ENCODE data around the gene PXK.

PXK gene

DNA sequence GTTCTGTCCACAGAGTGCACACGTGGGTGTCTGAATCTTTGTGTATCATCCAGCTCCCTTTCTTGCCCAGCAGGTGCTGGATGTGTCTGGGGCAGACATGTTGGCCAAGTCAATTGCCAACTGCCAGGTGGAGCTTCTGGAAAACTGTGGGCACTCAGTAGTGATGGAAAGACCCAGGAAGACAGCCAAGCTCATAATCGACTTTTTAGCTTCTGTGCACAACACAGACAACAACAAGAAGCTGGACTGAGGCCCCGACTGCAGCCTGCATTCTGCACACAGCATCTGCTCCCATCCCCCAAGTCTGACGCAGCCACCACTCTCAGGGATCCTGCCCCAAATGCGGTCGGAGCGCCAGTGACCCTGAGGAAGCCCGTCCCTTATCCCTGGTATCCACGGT lies 39.2 kb upstream of the PXK start:
- peaks cover 1 to 6% of the 10 kb centered on the region in 2 experiments for H3K36me3 ChIP-seq (ENCODE audit: control insufficient read depth in 1 of 2, insufficient read depth in 2 of 2, low read depth in 1 of 2, low read length in 2 of 2)
- H4K91ac ChIP-seq (ENCODE audit: low read length): no peak overlapping the region
- no peaks in the 10 kb centered on the region for H3K4me1 ChIP-seq (ENCODE audit: control insufficient read depth, insufficient read depth, low read depth, low read length)
- H2BK12ac ChIP-seq (ENCODE audit: low read length in 2 of 2): no peak overlapping the region
- H2AK5ac ChIP-seq (ENCODE audit: low read length, severe bottlenecking): no peak overlapping the region
- no peak overlapping the region for H2BK5ac ChIP-seq (ENCODE audit: low read depth, low read length, poor library complexity, severe bottlenecking)
- no peak overlapping the region for H3K4me3 ChIP-seq (ENCODE audit: insufficient read depth in 1 of 2, low read depth in 1 of 2, low read length in 2 of 2)
- H3K4me2 ChIP-seq (ENCODE audit: low read length, poor library complexity, severe bottlenecking): no peak overlapping the region
- no peak overlapping the region for H2BK15ac ChIP-seq (ENCODE audit: low read depth, poor library complexity, severe bottlenecking)
- H3K27ac ChIP-seq (ENCODE audit: low read length, poor library complexity, severe bottlenecking): no peak overlapping the region
- H3K9ac ChIP-seq (ENCODE audit: low read length): no peak overlapping the region
- WGBS: 85% methylated on average over 9 of the region's 9 CpGs
- no peaks in the 10 kb centered on the region for H3K79me1 ChIP-seq (replicated peaks; ENCODE audit: low read length, poor library complexity, severe bottlenecking)
- peaks cover 7 to 14% of the 10 kb centered on the region in 2 experiments for H3K27me3 ChIP-seq (ENCODE audit: control insufficient read depth in 1 of 2, insufficient read depth in 1 of 2, low read length in 2 of 2)
- H3K18ac ChIP-seq (ENCODE audit: low read depth in 1 of 2, low read length in 2 of 2): no peak overlapping the region
- peaks cover 10% of the 10 kb centered on the region for H3K9me3 ChIP-seq (ENCODE audit: control insufficient read depth, low read length)
- no peak overlapping the region for H2AFZ ChIP-seq (ENCODE audit: low read depth, low read length)
- H3K14ac ChIP-seq (ENCODE audit: low read length in 2 of 2): no peak overlapping the region
- DNase-seq: no peak
- no peak overlapping the region for H3K23ac ChIP-seq (ENCODE audit: low read length in 2 of 2)
- no peak overlapping the region for H2BK120ac ChIP-seq (ENCODE audit: low read depth, low read length)
- no peak overlapping the region for H3K4ac ChIP-seq (ENCODE audit: low read depth in 1 of 2, low read length in 2 of 2)
- no peak overlapping the region for H4K8ac ChIP-seq (ENCODE audit: low read length)

DNA sequence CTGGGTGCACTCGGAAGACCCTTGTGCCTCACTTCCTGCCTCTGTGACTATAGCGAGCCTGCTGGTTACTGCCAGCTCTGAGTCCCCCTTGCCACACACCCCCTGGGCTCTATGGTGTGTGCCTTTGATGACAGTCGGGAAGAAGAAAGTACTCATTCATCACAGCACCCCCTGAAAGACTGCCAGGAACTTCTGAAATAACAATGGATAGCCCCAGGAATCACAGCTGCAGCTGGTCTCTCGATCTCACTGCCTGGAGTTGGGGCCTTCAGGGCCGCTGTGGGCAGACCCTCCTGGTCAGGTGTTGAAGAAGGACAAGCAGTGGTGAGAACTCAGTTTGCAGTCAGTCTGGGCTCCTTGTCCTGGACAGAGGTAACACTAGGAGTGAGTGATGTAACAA lies 36.4 kb upstream of the PXK start:
- peaks cover 10% of the 10 kb centered on the region for H3K9me3 ChIP-seq (ENCODE audit: control insufficient read depth, low read length)
- no peaks in the 10 kb centered on the region for H3K79me1 ChIP-seq (replicated peaks; ENCODE audit: low read length, poor library complexity, severe bottlenecking)
- H2AK5ac ChIP-seq (ENCODE audit: low read length, severe bottlenecking): no peak overlapping the region
- H3K4me2 ChIP-seq (ENCODE audit: low read length, poor library complexity, severe bottlenecking): no peak overlapping the region
- no peaks in the 10 kb centered on the region for H3K4me1 ChIP-seq (ENCODE audit: control insufficient read depth, insufficient read depth, low read depth, low read length)
- no peak overlapping the region for H2BK120ac ChIP-seq (ENCODE audit: low read depth, low read length)
- no peak overlapping the region for H2BK12ac ChIP-seq (ENCODE audit: low read length in 2 of 2)
- H4K91ac ChIP-seq (ENCODE audit: low read length): no peak overlapping the region
- H3K27ac ChIP-seq (ENCODE audit: low read length, poor library complexity, severe bottlenecking): no peak overlapping the region
- H3K4me3 ChIP-seq (ENCODE audit: insufficient read depth in 1 of 2, low read depth in 1 of 2, low read length in 2 of 2): no peak overlapping the region
- peaks cover 0 to 6% of the 10 kb centered on the region in 2 experiments for H3K36me3 ChIP-seq (ENCODE audit: control insufficient read depth in 1 of 2, insufficient read depth in 2 of 2, low read depth in 1 of 2, low read length in 2 of 2)
- H3K27me3 ChIP-seq (ENCODE audit: control insufficient read depth in 1 of 2, insufficient read depth in 1 of 2, low read length in 2 of 2): peaks cover 15 to 28% of the 10 kb centered on the region in 2 experiments
- no peak overlapping the region for H2AFZ ChIP-seq (ENCODE audit: low read depth, low read length)
- no peak overlapping the region for H2BK15ac ChIP-seq (ENCODE audit: low read depth, poor library complexity, severe bottlenecking)
- no peak overlapping the region for H3K18ac ChIP-seq (ENCODE audit: low read depth in 1 of 2, low read length in 2 of 2)
- WGBS: 76% methylated on average over 4 of the region's 5 CpGs
- H3K23ac ChIP-seq (ENCODE audit: low read length in 2 of 2): no peak overlapping the region
- H2BK5ac ChIP-seq (ENCODE audit: low read depth, low read length, poor library complexity, severe bottlenecking): no peak overlapping the region
- H4K8ac ChIP-seq (ENCODE audit: low read length): no peak overlapping the region
- no peak overlapping the region for H3K9ac ChIP-seq (ENCODE audit: low read length)
- H3K14ac ChIP-seq (ENCODE audit: low read length in 2 of 2): no peak overlapping the region
- DNase-seq: no peak
- H3K4ac ChIP-seq (ENCODE audit: low read depth in 1 of 2, low read length in 2 of 2): no peak overlapping the region

DNA sequence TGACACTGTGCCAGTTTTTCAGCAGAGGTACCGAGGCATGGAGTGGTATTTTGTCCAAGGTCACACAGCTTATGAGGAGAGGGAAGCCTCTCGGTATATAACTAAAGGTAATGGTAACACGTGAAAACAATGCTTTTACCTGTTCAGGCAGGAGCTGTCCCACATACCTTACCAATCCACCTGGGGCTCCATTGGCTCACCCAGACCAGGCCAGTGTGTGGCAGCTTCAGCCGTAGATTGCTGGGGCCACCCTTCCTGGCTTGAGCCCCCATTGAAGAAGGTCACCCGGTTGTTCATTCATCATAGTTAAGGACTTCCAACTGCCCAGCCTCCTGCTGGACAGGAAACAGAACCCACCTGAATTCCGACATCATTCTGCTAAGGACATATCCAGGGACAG lies 35.8 kb upstream of the PXK start:
- Histone ChIP-seq H2BK120ac (ENCODE audit: low read depth, low read length) (no peak overlapping the region), H3K4me1 (ENCODE audit: control insufficient read depth, insufficient read depth, low read depth, low read length) (no peaks in the 10 kb centered on the region), H3K18ac (ENCODE audit: low read depth in 1 of 2, low read length in 2 of 2) (no peak overlapping the region), H2BK5ac (ENCODE audit: low read depth, low read length, poor library complexity, severe bottlenecking) (no peak overlapping the region), H3K79me1 (replicated peaks; ENCODE audit: low read length, poor library complexity, severe bottlenecking) (no peaks in the 10 kb centered on the region), H3K9me3 (ENCODE audit: control insufficient read depth, low read length) (peaks cover 10% of the 10 kb centered on the region), H3K4me2 (ENCODE audit: low read length, poor library complexity, severe bottlenecking) (no peak overlapping the region), H3K14ac (ENCODE audit: low read length in 2 of 2) (no peak overlapping the region), H3K4ac (ENCODE audit: low read depth in 1 of 2, low read length in 2 of 2) (no peak overlapping the region), H3K27me3 (ENCODE audit: control insufficient read depth in 1 of 2, insufficient read depth in 1 of 2, low read length in 2 of 2) (peaks cover 20 to 34% of the 10 kb centered on the region in 2 experiments), H3K4me3 (ENCODE audit: insufficient read depth in 1 of 2, low read depth in 1 of 2, low read length in 2 of 2) (no peak overlapping the region), H3K36me3 (ENCODE audit: control insufficient read depth in 1 of 2, insufficient read depth in 2 of 2, low read depth in 1 of 2, low read length in 2 of 2) (peaks cover 0 to 6% of the 10 kb centered on the region in 2 experiments), H2AK5ac (ENCODE audit: low read length, severe bottlenecking) (no peak overlapping the region), H2AFZ (ENCODE audit: low read depth, low read length) (no peak overlapping the region), H3K27ac (ENCODE audit: low read length, poor library complexity, severe bottlenecking) (no peak overlapping the region), H3K9ac (ENCODE audit: low read length) (no peak overlapping the region), H4K8ac (ENCODE audit: low read length) (no peak overlapping the region), H2BK12ac (ENCODE audit: low read length in 2 of 2) (no peak overlapping the region), H3K23ac (ENCODE audit: low read length in 2 of 2) (no peak overlapping the region), H2BK15ac (ENCODE audit: low read depth, poor library complexity, severe bottlenecking) (no peak overlapping the region), H4K91ac (ENCODE audit: low read length) (no peak overlapping the region)
- DNase-seq: no peak
- WGBS: 95% methylated on average over 6 of the region's 6 CpGs

DNA sequence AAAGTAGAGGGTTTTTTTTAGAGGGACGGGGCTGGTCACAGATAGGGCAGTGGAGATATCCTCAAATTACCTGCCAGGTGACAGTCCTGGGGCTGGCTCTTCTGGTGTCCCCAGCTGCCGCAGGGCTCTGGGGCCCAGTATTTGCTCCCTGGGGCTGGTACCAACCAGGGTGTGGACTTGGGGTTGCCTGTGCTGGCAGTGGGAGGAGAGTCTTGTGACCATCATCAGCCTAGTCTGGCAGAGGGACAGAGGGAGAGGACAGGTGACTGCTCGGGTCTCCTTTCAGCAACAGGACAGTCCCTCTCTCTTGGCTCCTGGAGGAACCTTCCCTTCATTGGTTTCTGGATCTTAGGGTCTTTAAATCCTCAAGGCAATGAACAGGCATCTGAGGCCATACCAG lies 34.5 kb upstream of the PXK start:
- WGBS: 68% methylated on average over 3 of the region's 3 CpGs

More for the DNA sequence above, 34.5 kb upstream of the PXK start:
- Histone ChIP-seq H3K23ac (ENCODE audit: low read length in 2 of 2) (no peak overlapping the region), H3K4me1 (ENCODE audit: control insufficient read depth, insufficient read depth, low read depth, low read length) (no peaks in the 10 kb centered on the region), H2BK12ac (ENCODE audit: low read length in 2 of 2) (no peak overlapping the region), H3K36me3 (ENCODE audit: control insufficient read depth in 1 of 2, insufficient read depth in 2 of 2, low read depth in 1 of 2, low read length in 2 of 2) (peaks cover 0 to 2% of the 10 kb centered on the region in 2 experiments), H3K4me2 (ENCODE audit: low read length, poor library complexity, severe bottlenecking) (no peak overlapping the region), H3K79me1 (replicated peaks; ENCODE audit: low read length, poor library complexity, severe bottlenecking) (no peaks in the 10 kb centered on the region), H2BK120ac (ENCODE audit: low read depth, low read length) (no peak overlapping the region), H3K4ac (ENCODE audit: low read depth in 1 of 2, low read length in 2 of 2) (no peak overlapping the region), H2BK15ac (ENCODE audit: low read depth, poor library complexity, severe bottlenecking) (no peak overlapping the region), H3K9me3 (ENCODE audit: control insufficient read depth, low read length) (peaks cover 10% of the 10 kb centered on the region), H3K27me3 (ENCODE audit: control insufficient read depth in 1 of 2, insufficient read depth in 1 of 2, low read length in 2 of 2) (peaks cover 27 to 46% of the 10 kb centered on the region in 2 experiments), H4K91ac (ENCODE audit: low read length) (no peak overlapping the region), H2BK5ac (ENCODE audit: low read depth, low read length, poor library complexity, severe bottlenecking) (no peak overlapping the region), H2AFZ (ENCODE audit: low read depth, low read length) (no peak overlapping the region), H3K18ac (ENCODE audit: low read depth in 1 of 2, low read length in 2 of 2) (no peak overlapping the region), H3K4me3 (ENCODE audit: insufficient read depth in 1 of 2, low read depth in 1 of 2, low read length in 2 of 2) (no peak overlapping the region), H3K14ac (ENCODE audit: low read length in 2 of 2) (no peak overlapping the region), H4K8ac (ENCODE audit: low read length) (no peak overlapping the region), H3K27ac (ENCODE audit: low read length, poor library complexity, severe bottlenecking) (no peak overlapping the region), H3K9ac (ENCODE audit: low read length) (no peak overlapping the region), H2AK5ac (ENCODE audit: low read length, severe bottlenecking) (no peak overlapping the region)
- DNase-seq: no peak

Measured in mesenchymal stem cell (in vitro differentiated cells and primary cell).